ENCODE measurements around the gene SKAP1.
"Not testable (repeated sequence)": the region's sequence is repeated elsewhere in the genome, so short reads cannot be mapped to it uniquely, and the experiment has no call there.

SKAP1 gene

DNA sequence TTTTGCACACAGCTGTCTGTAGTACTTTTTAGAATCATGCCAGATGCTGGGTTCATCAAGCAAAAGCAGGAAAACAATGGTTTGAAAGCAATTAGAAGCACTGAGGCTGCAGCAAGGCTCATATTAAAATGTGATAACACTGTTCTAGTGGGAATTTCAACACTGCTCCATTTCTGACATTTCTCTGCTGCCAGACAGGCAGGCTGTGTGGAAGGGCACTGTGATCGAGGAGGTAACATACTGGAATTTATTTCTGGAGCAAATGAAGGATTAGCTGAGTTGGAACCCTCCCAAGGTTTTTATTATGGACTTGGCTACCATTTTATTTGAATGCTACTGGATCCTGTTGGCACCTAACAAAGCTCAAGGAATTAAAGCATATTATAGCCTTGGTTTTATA lies 66.9 kb downstream of the SKAP1 start:
- no peak for DNase-seq

DNA sequence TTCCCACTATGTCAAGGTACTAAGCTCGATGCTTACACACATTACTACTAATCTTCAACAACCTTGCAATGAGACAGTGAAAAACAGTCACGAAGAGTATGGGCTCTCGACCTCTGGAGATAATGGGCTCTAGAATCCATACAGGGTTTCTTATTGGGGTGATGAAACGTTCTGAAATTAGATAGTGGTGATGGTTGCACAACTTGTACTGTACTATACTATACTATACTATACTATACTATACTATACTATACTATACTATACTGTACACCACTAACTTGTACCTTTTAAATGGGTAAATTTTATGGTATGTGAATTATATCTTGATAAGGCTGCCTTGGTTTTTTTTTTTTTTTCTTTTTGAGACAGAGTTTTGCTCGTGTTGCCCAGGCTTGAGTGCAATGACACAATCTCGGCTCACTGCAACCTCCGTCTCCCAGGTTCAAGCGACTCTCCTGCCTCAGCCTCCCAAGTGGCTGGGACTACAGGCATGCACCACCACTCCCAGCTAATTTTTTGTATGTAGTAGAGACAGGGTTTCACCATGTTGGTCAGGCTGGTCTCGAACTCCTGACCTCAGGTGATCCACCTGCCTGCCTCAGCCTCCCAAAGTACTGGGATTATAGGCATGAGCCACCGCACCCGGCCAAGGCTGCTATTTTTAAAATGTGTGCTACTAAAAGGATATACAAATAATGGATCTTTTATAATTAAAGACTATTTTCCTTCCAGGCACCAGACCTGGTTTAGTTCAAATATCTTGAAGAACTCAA lies 69.0 kb downstream of the SKAP1 start:
- not testable (repeated sequence) for DNase-seq

DNA sequence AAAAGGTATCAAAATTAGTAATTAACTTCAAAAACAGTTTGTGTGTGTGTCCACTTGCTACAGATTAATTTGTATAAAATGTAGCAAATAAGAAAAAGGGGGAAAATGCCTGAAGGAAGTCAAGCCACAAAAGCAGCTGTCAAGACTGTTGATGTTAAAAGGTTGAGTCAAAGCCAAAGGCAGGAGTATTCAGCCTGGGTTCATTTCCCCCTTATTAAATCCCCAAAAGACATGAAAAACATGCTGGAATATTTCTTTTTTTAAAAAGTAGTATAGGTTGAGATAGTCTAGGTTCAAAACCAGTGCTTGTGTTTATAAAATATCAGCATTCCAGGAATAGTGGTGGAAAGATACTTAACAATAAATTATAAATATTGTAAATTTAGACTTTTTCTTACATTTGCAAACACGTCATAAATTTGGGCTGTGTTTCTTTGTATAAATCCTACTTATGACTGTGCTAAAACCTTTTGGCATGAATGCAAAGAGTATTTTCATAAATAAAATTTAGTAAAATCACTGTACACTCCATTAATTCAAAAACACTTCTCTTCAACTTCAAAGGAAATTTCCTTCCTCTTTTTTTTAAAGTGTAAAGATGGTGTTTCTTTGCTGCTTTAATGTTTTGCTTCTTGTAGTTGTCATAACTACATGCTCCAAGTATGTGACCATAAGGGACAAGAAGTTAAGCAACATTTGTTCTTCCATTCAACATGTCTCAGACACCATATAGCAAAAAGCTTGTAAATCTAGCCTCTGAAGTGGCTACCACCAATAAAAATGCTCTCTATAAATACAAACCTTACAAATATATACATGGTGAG lies 72.0 kb downstream of the SKAP1 start:
- no peak for DNase-seq

DNA sequence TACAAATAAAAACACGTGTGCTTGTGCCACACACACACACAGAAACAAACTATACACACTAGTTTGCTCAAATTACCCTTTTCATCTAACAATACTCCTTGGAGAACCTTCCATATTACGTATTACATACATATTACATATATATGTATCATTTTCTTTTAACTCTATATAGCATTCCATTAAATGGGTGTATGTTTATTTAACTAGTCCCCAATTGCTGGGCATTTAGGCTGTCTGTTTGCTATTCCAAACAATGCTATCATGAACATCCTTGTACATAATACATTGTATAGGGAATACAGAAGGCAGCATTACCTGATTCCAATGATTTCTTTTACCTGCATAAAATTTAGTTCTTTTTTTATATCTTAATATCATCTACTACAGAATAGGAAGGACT lies 73.1 kb downstream of the SKAP1 start:
- no peak for DNase-seq

DNA sequence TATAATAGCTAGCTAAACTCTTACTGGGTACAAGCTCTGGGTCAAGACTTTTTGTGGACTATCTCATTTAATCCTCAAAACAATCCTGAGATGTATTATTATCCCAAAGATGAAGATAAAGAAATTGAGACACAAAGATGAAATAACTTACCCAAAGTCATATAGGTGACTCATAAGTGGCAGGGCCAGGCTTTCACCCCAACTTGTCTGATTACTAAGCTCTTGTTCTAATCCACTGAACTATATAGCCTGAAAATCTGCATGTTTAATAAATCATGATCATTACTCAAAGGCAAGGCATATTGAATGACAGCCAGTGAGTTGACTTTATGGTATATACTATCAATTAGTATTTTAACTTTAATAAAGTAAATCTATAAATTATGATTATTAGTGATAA lies 77.4 kb downstream of the SKAP1 start:
- no peak for DNase-seq

DNA sequence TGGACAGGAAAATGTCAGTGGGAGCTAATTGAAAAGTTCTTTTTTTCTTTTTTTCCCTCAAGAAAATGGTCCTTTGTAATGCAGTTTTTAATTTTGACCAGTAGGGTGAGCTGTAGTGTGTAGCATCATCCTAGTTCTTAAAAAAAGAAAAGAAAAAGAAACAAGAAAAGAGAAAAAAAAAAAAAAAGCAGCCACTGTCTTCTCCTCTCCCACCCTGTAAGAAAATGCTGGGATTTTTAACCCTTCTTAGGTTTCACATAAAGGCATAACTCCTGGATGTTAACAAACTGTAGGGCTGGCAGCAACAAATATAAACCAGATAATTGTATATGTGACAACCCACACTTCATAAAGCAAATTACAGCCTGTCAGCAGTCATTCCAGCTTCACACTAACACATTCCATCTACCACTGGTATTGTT lies 78.1 kb downstream of the SKAP1 start:
- DNase-seq: no peak

DNA sequence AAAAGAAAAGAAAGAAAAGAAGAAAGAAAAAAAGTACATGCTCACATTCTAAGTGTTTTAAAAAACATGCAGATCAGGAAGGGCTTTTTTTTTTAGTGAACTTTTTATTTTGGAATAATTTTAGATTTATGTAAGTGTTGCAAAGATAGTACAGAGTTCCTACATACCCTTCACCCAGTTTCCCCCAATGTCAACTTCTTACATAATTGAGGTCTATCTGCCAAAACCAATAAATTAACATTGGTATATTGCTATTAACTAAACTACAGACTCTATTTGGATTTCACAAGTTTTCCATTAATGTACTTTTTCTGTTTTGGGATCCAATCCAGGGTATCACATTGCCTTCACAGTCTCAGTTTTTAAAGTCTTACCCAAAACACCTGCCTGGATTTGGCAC lies 81.7 kb downstream of the SKAP1 start:
- no peak for DNase-seq

DNA sequence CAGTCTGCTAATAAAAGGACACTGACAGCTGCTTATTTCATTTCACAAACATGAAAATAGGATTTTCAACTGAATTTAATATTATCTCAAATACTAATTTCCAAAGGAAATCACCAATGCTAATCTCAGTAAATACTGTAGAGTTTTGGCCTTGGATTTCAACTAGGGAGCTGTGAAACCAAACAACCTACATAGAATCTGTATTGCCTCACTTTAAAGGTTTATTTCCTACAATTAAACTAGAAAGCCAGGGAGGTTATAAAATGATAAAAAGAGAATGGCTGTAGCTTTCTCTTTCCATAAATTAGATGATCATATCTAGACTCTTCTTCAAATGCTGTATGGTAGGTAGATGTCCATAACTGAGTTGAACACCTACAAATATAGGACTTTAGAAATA lies 82.8 kb downstream of the SKAP1 start:
- DNase-seq: no peak

DNA sequence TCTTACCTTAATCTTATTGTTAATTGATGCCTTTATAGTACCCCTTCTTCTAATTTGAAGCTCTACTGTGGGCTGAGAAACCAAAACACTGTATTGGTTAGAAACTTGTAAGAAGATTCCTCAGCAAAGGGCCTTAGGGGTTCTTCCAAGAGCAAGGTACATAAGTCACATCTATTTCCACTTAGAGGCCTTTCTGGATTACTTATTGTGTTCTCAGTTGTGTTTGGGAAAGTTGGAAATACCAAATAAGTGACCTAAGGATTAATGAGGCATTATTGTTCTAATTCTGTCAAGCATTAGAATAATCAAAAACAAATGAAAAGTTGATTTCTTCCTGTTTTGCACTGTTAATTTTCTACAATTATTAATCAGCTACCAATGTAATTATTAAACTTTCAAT lies 85.8 kb downstream of the SKAP1 start:
- DNase-seq: no peak

DNA sequence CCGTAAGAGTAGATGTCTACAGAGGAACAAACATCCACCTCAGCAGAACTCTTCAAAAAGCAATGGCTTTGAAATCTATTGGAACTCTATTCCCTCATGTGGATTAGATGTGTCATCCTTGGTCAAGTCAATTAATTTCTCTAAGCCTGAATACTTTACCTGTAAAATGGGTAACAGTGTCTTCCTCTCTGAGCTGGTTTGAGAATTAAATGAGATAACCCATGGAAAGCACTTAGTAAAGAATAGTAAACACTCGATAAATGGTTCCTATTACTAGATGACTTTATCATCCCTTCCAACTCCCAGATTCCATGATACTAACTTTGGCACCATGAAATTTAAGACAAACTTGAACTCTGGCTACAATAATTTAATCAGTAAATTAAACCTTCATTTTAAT lies 89.1 kb downstream of the SKAP1 start:
- DNase-seq: no peak

DNA sequence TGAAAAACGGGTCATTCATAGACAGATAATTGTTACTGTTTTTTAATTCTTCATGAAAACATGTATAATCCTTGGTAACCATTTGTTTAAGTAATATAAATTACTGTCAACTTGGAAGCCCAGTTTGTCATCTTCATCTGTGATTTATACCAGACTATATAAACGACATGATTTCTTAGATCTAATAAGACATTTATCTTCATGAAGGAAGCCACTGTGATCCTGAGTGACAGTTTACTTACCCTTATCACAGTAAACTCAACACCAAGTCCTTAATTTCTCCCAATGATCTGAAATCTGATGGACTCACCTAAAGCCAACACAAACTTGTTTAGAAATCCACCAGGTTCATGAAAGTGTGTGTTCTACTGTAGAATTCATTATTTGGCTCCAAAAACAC lies 91.3 kb downstream of the SKAP1 start:
- no peak for DNase-seq

DNA sequence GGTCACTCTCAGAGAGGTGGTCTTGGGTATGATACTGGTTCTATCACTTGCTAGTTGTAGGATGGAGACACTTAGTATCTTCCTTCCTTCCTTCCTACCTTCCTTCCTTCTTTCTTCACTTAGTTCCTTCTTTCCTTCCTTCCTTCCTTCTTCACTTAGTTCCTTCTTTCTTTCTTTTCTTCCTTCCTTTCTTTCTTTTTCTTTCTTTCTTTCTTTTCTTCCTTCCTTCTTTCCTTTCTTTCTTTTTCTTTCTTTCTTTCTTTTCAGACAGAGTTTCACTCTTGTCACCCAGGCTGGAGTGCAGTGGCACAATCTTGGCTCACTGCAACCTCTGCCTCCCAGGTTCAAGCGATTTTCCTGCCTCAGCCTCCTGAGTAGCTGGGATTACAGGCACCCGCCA lies 92.1 kb downstream of the SKAP1 start:
- not testable (repeated sequence) for DNase-seq

DNA sequence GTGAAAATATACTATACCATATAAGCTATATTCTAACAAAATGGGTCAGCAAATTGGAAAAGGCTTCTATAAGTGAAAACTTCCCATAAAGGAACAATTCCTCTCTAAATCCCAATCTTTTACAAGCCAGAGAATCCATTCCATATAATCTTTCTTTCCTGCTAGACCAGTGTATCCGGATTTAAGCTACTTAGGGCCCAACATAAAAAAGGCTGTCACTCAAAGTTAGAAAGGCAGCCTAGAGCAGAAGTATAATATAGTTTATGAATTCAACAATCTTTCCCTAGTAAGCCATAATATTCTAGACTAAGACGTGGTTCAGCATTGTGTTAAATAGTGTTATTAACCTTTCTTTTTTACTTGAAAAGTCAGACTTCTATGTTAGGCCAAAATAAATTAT lies 93.0 kb downstream of the SKAP1 start:
- DNase-seq: no peak

DNA sequence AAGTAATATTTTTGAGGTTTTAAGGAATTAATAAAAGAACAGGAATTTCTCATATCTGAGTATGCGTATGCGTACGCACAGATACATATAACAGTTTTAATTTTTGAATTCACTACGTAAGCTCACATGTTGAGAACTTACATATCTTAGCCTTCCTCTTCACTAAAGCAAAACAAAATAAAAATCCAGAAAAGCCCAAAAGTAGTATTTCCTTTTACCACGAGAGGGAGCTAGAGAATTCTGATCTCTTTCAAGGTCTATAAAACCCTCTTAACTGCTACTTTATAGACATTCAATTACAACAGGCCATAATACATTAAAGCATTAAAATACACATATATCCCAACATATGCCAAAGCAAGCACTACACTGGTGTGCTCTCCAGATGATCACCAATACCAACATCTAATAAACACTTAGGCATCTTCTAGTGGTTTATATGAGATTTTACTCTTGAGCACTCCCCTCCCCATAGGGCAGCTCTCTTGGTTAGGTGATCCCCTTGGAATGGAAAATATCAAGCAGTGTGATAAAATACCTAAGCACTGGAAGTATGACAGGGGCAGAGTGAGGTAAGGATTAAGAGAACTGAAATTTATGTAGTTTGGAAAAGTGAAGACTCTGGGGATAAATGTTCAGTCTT lies 94.0 kb downstream of the SKAP1 start:
- DNase-seq: peak; percentile 64

DNA sequence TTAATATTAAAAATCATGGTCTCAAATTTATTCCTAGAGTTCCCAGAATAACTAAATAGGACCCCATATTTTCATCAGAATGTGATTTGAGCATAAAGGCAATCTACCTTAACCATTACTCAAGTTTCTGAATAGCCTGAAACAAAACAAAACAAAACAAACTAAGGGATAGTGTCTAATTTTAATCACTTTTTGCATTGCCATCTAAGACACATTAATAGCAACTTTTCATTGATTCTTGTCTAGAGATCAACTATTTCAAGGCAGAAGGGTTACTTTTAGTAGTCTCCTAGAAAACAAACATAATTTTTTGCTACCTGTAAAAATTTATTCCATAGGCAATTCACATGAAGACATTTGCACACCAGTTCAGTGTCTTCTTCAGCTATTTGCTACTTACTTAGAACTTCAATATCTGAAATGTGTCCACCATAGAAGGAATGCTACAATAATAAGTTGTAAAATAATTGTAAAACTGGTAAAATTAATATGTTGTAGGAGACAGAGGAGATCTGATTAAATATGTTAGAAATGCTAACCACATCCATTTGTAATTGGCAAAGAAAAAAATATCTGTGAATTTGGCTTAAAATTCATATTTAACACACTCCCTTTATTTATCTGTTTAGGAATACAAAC lies 94.7 kb downstream of the SKAP1 start:
- no peak for DNase-seq

DNA sequence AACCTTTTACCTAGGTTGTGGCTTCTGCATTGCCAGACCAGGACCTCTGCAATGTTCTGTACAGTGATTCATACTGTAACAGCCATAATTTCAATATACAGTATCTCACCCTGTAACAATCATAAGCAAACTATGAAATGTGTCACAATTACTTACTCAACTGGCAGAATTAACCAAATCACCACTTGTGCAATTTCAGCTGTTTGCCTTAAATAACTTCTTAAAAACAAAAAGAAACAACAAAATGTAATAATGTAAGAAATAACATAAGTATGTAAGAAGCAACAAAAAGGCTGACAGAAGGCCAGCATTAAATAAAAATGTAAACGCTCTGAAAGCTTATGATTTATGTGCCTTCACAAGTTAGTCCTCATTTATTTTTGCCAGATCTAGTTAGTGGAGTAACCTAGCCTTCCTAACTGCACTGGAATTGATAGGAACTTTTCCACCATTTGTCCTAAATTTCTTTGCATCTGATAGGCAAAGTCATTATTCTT lies 96.9 kb downstream of the SKAP1 start:
- DNase-seq: no peak

DNA sequence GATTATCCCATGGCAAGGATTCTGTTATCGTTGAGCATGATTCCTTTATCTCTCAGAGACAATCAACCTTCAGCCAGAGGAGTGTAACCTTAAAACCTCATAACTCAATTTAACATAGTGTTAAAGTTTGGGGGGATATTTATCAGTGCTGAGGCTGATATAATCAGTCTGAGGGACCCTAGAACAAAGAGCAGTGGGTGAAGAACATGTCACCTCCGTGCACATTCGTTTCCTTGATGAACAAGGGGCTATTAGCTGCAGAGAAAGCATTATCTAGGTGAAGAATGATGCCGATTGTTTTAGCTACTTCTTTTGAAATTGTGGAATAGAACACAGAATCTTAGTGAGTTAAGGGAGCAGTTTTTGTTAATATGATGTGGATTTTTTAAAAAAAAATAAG lies 99.1 kb downstream of the SKAP1 start:
- no peak for DNase-seq

DNA sequence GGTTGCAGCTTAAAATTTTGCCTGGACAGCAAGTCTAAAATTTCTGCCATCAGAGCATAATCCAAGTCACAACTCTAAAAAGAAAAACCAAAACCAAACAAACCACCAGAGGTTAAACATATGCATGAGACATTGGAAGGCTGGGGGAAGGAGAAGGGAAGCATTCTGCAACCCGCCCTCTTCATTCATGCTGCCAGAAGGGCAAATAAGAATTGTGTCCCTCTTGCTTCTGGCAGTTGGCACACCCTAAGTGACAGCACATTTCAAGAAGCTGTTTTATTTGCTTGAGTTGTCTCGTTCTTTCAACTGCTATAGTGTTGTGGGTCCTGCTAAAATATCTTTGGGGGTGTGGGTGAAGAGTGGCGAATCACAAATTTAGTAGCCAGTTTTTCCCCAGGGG lies 99.6 kb downstream of the SKAP1 start:
- DNase-seq: no peak

DNA sequence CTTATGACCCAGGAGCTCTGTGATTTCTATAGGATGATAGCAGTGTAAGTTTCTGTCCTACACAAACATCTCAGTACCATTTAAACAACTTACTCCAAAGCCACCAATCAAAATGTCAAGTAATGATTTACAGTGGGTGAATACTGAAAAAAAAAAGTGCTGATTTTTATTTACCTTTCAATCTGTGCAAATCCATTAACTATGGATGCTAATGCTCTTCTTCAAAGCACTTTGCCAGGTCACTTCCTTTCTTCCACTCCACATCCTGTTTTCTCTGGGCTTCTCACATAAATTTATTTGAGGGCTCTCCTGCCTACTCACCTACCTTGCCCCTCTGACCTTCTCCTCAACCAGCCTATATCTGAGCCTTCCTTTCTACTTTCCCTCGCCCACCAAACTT lies 101.6 kb downstream of the SKAP1 start:
- DNase-seq: peak; percentile 36

DNA sequence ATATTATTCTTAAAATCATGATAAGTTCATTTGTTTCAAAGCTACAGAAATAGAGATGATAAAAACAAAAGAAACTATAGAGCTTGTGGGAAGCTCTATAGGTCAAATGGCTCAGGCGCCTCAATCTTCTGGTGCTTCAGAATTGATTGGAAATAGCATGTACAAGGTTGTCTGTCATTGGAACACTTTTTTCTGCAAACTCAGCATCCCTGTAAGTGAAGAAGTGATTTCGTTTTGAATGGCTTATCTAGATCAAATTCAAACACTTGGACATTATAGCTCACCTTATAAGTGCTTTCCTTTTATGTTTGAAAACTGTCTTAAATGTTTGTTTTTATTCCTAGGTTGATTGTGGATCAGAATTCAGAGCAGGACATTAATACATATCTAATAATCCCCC lies 103.7 kb downstream of the SKAP1 start:
- DNase-seq: no peak

DNA sequence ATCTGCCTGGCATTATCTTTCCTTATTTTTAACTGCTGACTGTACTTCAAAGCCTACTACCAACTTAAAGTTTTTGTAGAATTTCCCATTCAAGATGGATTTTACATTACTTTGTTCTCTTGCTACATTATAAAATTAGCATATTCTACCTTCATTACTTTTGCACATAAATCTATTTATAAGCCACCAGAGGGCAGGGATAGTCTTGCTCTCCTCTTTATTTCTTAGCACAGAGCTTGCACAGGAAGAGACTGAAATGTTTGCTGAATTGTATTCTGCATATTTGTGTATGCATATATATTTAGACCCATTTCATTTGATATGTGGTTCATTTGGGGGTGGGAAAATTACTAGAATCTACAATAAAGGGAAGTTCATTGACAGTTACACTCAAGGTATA lies 108.0 kb downstream of the SKAP1 start:
- no peak for DNase-seq

DNA sequence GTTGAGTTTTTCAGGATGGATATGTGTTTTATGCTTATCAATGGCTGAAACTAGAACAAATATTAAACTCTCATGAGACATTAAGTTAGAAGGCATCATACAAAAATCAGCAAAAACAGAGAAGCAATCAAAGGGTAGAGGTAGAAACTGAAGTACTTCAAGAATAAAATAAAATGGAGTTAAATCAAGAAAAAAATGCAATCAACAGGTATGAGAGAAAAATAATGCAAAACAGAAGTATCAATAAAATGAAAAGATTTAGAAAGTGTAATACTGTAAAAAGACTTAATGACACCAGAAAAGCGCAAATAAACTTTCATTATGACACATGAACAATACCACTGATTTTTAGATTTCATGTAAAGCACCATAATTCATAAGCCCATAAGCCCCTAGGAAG lies 112.3 kb downstream of the SKAP1 start:
- DNase-seq: no peak

DNA sequence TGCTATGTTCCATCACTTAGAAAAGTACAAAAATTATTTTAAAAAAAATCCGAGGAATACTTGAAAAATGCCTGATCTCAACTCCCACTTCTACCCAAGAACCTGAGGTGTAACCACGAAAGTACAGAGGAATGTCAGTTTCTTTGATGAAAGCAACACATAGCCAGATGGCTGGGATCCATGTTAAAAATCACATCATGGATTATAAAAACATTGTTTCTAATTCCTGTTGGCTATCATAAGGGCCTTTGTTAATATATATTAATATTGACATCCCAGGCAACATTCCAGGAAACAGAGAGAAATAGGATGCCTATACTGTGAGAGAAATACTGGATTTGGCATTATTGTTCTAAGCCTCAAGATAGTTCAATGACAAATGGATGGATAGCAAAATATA lies 115.3 kb downstream of the SKAP1 start:
- no peak for DNase-seq
